Thyroid gland (tissue), 4 donors: ENCODE data around the gene NT5C3B.

ENCODE experiments used
- POLR2A ChIP-seq, 2 donors: fragments of 450-650 bp; IDR thresholded peaks; one replicate each; pipeline ENCODE4 v1.6.1; 2017; ENCODE audit warnings: antibody characterized with exemption in 2 of 2, mild to moderate bottlenecking in 2 of 2, moderate library complexity in 1 of 2
- TF ChIP-seq, protein P1 (sequence below), 6 experiments: fragments of 200-600 bp in 3 of 6; fragments of 450-650 bp in 3 of 6; sonication (generic) in 3 of 6; IDR thresholded peaks; one replicate each; pipeline ENCODE4 v1.5.1; 2016 to 2019; ENCODE audit warnings: antibody characterized with exemption in 6 of 6, mild to moderate bottlenecking in 2 of 6, inconsistent platforms in 1 of 6, moderate library complexity in 1 of 6

DNA sequence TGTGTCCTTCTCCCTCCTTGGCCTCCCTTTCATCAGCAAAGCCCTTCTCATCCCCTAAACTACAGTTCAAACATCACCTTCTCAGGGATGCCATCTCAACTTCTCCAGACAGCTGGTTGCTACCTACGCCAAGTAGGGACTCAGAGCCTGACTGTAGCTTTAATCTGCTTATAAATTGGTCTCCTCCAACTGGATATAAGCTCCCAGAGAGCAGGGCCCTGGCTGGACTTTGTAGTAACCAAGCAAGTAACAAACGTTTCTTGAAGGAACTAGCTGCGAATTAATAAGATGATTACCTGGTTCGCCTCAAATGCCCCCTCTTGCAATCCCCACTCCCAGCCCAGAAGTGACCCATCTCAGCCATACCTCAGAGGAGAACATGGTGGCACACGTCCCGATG is 46.7 kb upstream of the NT5C3B start:
- TF ChIP-seq, protein P1, sequence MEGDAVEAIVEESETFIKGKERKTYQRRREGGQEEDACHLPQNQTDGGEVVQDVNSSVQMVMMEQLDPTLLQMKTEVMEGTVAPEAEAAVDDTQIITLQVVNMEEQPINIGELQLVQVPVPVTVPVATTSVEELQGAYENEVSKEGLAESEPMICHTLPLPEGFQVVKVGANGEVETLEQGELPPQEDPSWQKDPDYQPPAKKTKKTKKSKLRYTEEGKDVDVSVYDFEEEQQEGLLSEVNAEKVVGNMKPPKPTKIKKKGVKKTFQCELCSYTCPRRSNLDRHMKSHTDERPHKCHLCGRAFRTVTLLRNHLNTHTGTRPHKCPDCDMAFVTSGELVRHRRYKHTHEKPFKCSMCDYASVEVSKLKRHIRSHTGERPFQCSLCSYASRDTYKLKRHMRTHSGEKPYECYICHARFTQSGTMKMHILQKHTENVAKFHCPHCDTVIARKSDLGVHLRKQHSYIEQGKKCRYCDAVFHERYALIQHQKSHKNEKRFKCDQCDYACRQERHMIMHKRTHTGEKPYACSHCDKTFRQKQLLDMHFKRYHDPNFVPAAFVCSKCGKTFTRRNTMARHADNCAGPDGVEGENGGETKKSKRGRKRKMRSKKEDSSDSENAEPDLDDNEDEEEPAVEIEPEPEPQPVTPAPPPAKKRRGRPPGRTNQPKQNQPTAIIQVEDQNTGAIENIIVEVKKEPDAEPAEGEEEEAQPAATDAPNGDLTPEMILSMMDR (IDR thresholded peaks at IDR 0.05) = no peak
- TF ChIP-seq POLR2A (IDR thresholded peaks at IDR 0.05) = no peak
